Fibroblast of peridontal ligament (primary cell): Measurements from ENCODE around the gene PEX11B.

ENCODE experiments used
- DNase-seq: peaks from one replicate; pipeline ENCODE4 v3.0.0-alpha.2; 2010; ENCODE audit errors: extremely low read depth

The PEX11B gene

GRCh38 chr1:145871994-145872924, 46.3 kb downstream of the PEX11B start:
- DNase-seq = peak; percentile 30

GRCh38 chr1:145868232-145868631, 50.3 kb downstream of the PEX11B start:
- no peak for DNase-seq

GRCh38 chr1:145863282-145864018, 55.1 kb downstream of the PEX11B start:
- peak; percentile 59 for DNase-seq
